ENCODE data around the gene CCDC107.
"Not testable (repeated sequence)": the region's sequence is repeated elsewhere in the genome, so short reads cannot be mapped to it uniquely, and the experiment has no call there.

Gene CCDC107, protein sequence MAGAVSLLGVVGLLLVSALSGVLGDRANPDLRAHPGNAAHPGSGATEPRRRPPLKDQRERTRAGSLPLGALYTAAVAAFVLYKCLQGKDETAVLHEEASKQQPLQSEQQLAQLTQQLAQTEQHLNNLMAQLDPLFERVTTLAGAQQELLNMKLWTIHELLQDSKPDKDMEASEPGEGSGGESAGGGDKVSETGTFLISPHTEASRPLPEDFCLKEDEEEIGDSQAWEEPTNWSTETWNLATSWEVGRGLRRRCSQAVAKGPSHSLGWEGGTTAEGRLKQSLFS

DNA sequence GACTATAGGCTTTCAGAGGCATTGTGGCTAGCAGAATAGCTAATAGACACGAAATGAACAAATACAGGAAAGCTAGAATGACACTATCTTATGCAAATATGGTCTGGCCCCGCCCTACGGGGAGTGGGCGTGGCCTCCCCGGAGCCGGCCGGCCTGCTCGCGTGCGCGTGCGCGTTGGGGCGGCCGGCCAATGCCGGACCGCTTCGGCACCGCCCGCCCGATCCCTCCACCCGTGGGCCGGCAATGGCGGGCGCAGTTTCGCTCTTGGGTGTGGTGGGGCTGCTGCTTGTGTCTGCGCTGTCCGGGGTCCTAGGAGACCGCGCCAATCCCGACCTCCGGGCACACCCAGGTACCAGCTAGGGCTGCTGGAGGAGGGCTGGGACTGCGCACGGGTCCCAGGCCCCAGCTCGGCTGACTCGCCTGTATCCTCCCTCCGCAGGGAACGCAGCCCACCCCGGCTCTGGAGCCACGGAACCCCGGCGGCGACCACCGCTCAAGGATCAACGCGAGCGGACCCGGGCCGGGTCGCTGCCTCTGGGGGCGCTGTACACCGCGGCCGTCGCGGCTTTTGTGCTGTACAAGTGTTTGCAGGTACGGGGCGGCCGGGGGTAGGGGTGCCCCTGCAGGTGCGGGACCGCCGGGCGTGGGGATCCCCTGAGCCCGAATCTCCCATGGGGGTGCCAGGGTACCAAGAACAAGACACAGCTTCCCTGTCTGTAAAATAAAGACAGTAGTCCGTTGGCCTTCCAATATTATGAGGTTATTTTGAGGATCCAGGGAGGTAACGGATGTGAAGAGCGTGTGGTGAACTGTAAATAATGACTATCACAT lies at the start of gene CCDC107:
Gene CCDC107 (plus strand): TSS at position 156 of the 831 bp plus-strand sequence. CDS start 88 bp downstream, at position 244.
- ATAC-seq (peak; percentile 65), DNase-seq (peak; percentile 84 to 86)
- H3K9me3 Mint-ChIP-seq = no peaks in the 10 kb centered on the region
- no peaks in the 10 kb centered on the region for H3K27me3 Mint-ChIP-seq
- H3K27ac Mint-ChIP-seq = peak within 1 kb of the TSS; percentile 98 to 100
- H3K4me1 Mint-ChIP-seq = peaks cover 80% of the 10 kb centered on the region
- H3K4me3 Mint-ChIP-seq = peak within 1 kb of the TSS; percentile 76 to 92

DNA sequence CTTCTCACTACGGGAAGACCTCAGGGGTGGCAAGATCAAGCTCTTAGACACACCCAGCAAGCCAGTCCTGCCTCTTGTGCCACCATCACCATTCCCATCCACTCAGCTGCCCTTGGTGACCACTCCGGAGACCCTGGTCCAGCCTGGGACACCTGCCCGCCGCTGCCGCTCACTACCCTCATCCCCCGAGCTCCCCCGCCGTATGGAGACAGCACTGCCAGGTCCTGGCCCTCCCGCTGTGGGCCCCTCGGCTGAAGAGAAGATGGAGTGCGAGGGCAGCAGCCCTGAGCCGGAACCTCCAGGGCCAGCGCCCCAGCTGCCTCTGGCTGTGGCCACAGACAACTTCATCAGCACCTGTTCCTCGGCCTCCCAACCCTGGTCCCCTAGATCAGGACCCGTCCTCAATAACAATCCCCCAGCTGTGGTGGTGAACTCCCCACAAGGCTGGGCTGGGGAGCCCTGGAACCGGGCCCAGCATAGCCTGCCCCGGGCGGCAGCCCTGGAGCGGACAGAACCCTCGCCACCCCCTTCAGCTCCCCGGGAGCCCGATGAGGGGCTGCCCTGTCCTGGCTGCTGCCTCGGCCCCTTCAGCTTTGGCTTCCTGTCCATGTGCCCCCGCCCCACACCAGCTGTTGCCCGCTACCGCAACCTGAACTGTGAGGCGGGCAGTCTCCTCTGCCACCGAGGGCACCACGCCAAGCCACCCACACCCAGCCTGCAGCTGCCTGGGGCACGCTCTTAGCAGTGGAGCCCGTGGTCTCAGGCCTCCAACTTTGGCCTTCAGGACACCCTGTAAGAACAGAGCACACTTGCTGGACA lies 48.9 kb upstream of the CCDC107 start:
- Mint-ChIP-seq H3K27ac (peak overlapping the region in 1 of 2 donors; percentile 57), H3K4me1 (peaks cover 35% of the 10 kb centered on the region), H3K27me3 (no peaks in the 10 kb centered on the region), H3K4me3 (no peak overlapping the region), H3K9me3 (no peaks in the 10 kb centered on the region)
- DNase-seq = no peak
- no peak for ATAC-seq

GRCh38 chr9:35609820-35610163 lies 48.3 kb upstream of the CCDC107 start:
- peaks cover 31% of the 10 kb centered on the region for H3K4me1 Mint-ChIP-seq
- ATAC-seq (no peak), DNase-seq (no peak)
- H3K9me3 Mint-ChIP-seq = no peaks in the 10 kb centered on the region
- H3K27me3 Mint-ChIP-seq = no peaks in the 10 kb centered on the region
- no peak overlapping the region for H3K4me3 Mint-ChIP-seq
- H3K27ac Mint-ChIP-seq = no peak overlapping the region

- Mint-ChIP-seq H3K27ac (no peak overlapping the region), H3K9me3 (no peaks in the 10 kb centered on the region), H3K4me3 (no peak overlapping the region), H3K27me3 (no peaks in the 10 kb centered on the region), H3K4me1 (peaks cover 33% of the 10 kb centered on the region)
- DNase-seq (peak; percentile 45 to 54), ATAC-seq (peak; percentile 86)
Observed at GRCh38 chr9:35611230-35611797, 46.8 kb upstream of the CCDC107 start.

- H3K9me3 Mint-ChIP-seq, H3K27me3 Mint-ChIP-seq, H3K27ac Mint-ChIP-seq, ATAC-seq, DNase-seq, H3K4me3 Mint-ChIP-seq: not testable (repeated sequence)
- H3K4me1 Mint-ChIP-seq = peaks cover 33% of the 10 kb centered on the region
Observed at GRCh38 chr9:35612066-35612465, 46.0 kb upstream of the CCDC107 start.

GRCh38 chr9:35612843-35613242 lies 45.2 kb upstream of the CCDC107 start:
- H3K9me3 Mint-ChIP-seq = no peaks in the 10 kb centered on the region
- DNase-seq = no peak
- H3K27me3 Mint-ChIP-seq = no peaks in the 10 kb centered on the region
- ATAC-seq = no peak
- H3K27ac Mint-ChIP-seq = no peak overlapping the region
- H3K4me3 Mint-ChIP-seq = no peak overlapping the region
- peaks cover 33% of the 10 kb centered on the region for H3K4me1 Mint-ChIP-seq

DNA sequence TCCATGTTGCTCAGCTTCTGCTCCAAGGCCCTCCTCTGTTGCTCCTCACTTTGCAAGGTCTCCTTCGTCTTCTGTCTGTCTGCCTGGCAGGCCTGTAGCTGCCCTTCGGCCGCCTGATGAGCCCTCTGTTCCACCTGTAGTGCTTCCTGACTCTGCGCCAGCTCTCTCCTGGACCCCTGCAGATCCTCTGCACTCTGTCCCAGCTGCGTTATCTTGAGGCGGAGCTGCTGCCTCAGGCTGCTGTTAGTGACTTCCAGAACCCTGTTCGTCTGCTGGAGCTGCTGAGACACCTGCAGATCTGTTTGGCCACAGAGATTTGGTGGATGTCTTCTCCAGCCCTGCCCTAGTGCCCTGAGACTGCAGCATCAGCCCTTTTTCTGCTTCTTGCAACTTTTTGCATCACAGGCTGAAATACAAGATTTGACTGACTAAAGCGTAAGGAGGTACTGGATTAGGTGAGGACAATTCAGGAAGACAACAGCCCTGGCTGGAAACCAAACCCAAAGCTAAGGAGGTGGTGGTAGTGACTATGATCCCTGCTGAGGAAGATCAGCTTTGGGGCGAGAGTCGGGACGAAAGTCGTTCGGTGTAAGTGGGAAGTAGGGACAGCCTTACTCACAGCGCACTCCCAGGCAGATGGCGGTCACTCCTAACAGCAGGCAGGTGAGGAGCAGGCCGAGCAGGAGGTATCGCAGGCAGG lies 42.0 kb upstream of the CCDC107 start:
- Mint-ChIP-seq H3K9me3 (no peaks in the 10 kb centered on the region), H3K4me1 (peaks cover 61% of the 10 kb centered on the region), H3K4me3 (peak overlapping the region; percentile 92 to 95), H3K27me3 (no peaks in the 10 kb centered on the region), H3K27ac (peak overlapping the region; percentile 51 to 79)
- DNase-seq = no peak
- ATAC-seq = no peak

- Mint-ChIP-seq H3K27ac (peak overlapping the region; percentile 93 to 94), H3K9me3 (no peaks in the 10 kb centered on the region), H3K4me3 (peak overlapping the region; percentile 92 to 95), H3K4me1 (peaks cover 64% of the 10 kb centered on the region), H3K27me3 (no peaks in the 10 kb centered on the region)
- DNase-seq = peak; percentile 62 to 82
- peak; percentile 73 for ATAC-seq
Observed at GRCh38 chr9:35616681-35617459, 41.2 kb upstream of the CCDC107 start.

DNA sequence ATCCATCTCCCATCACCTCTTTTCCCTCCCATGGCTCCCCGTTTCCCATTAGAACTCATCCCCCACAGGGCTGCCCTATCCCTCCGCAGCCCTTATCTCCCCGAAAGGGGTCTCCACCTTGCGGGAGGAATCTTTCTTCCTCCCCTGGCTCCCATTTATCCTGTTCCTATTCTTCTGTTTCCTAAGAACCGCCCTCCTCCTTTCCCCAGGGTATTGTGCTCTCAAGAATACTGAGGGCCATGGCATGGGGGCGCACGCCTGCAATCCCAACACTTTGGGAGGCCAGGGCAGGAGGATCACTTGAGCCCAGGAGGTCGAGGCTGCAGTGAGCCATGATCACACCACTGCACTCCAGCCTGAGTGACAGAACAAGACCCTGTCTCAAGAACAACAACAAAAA lies 40.5 kb upstream of the CCDC107 start:
- peak overlapping the region; percentile 93 to 94 for H3K27ac Mint-ChIP-seq
- H3K4me1 Mint-ChIP-seq = peaks cover 66% of the 10 kb centered on the region
- DNase-seq = no peak
- no peak for ATAC-seq
- no peaks in the 10 kb centered on the region for H3K27me3 Mint-ChIP-seq
- peak overlapping the region; percentile 92 to 95 for H3K4me3 Mint-ChIP-seq
- no peaks in the 10 kb centered on the region for H3K9me3 Mint-ChIP-seq

DNA sequence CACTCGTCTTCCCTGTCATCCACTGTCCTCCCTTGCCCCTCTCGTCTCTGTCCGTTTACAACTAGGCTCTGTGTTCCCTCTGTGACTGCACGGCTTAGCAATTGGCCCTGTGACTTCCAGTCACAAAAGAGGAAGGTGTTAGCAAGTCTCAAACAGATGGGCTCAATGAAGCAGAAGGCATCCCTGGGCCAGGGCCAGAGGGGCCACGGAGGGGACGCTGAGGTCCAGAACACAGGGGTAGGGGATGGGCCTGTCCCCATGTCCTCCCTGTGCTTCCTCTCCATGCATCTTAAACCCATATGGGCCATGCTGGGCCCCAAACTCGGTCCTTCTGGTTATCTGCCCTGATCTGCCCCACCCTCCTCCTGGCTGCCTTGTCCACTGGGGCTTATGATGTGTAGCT lies 39.8 kb upstream of the CCDC107 start, which contains the start of gene CD72:
Gene CD72 (minus strand): TSS at position 89 of the 403 bp plus-strand sequence. CDS start 110 bp downstream, outside the sequence.
- Mint-ChIP-seq H3K9me3 (no peaks in the 10 kb centered on the region), H3K4me1 (peaks cover 66% of the 10 kb centered on the region), H3K27ac (peak within 1 kb of the TSS; percentile 93 to 94), H3K27me3 (no peaks in the 10 kb centered on the region), H3K4me3 (peak within 1 kb of the TSS; percentile 92 to 95)
- ATAC-seq (no peak), DNase-seq (no peak)

GRCh38 chr9:35618854-35619799 lies 39.0 kb upstream of the CCDC107 start:
- Mint-ChIP-seq H3K9me3 (no peaks in the 10 kb centered on the region), H3K4me3 (peak overlapping the region; percentile 92 to 95), H3K27me3 (no peaks in the 10 kb centered on the region), H3K4me1 (peaks cover 66% of the 10 kb centered on the region), H3K27ac (peak overlapping the region; percentile 89 to 93)
- DNase-seq = peak; percentile 45 to 80
- peak; percentile 81 for ATAC-seq

DNA sequence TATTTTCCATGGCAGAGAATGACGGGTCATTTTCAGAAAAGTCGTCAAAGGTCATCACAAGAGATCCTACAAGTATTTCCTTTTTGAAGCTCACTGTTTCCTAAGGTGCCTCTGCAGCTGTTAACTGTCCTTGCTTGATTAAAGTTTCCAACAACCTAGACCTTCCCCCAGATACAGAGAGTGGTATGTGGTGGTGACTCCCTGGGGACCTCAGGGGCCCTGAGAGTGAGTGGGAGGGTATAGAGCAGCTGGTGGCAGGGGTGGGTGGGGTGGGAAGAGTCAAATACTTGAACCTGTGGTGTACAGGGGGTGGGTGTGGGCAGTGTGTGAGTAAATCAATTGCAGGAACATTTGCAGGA lies 38.3 kb upstream of the CCDC107 start:
- Mint-ChIP-seq H3K4me1 (peaks cover 67% of the 10 kb centered on the region), H3K27me3 (no peaks in the 10 kb centered on the region), H3K9me3 (no peaks in the 10 kb centered on the region), H3K27ac (peak overlapping the region; percentile 84 to 89), H3K4me3 (peak overlapping the region; percentile 92 to 95)
- ATAC-seq = peak; percentile 65
- DNase-seq = peak in 1 of 2 donors; percentile 36

- no peak for DNase-seq
- H3K4me3 Mint-ChIP-seq = no peak overlapping the region
- no peak for ATAC-seq
- H3K27ac Mint-ChIP-seq = no peak overlapping the region
- H3K4me1 Mint-ChIP-seq = peaks cover 18% of the 10 kb centered on the region
- no peaks in the 10 kb centered on the region for H3K9me3 Mint-ChIP-seq
- no peaks in the 10 kb centered on the region for H3K27me3 Mint-ChIP-seq
Observed at GRCh38 chr9:35627575-35627974, 30.5 kb upstream of the CCDC107 start.

Data from stimulated activated naive CD8-positive, alpha-beta T cell treated with anti-CD3 and anti-CD28 coated beads, Interleukin-15, amount 100 ng/mL, for 72 hours (primary cell).